Activated CD4-positive, alpha-beta T cell treated with anti-CD3 and anti-CD28 coated beads, Interleukin-2, amount 10 ng/mL, durations not matched to agents 7 days and 5 days (primary cell): ENCODE data around the gene HOXA13. TPM values are rescaled to one million over a fixed set of nuclear protein-coding genes. Genes with fewer than 3 reads are reported as not detected.
A peak's percentile ranks its signal among the peaks of the same experiment; 100 is the strongest.

Experiments used
- CTCF ChIA-PET: fragments of 350-600 bp; sonication (Branson Sonifier 250); formaldehyde crosslinking; loops from one replicate; lab custom pipeline; 2021; ENCODE audit warnings: antibody characterized with exemption; lab: Charles Lee
- POLR2A ChIA-PET: fragments of 350-600 bp; sonication (Branson Sonifier 250); formaldehyde crosslinking; loops from one replicate; lab custom pipeline; 2021; ENCODE audit warnings: antibody characterized with exemption; lab: Charles Lee
- DNase-seq: peaks from one replicate; pipeline ENCODE4 v3.0.0-alpha.2; 2020
- H3K27ac Mint-ChIP-seq: one replicate; pipeline ENCODE4 v1.8.0; 2021; ENCODE audit warnings: mild to moderate bottlenecking, moderate library complexity, mixed read lengths
- H3K27me3 Mint-ChIP-seq: one replicate; pipeline ENCODE4 v1.8.0; 2021; ENCODE audit warnings: mixed read lengths
- H3K36me3 Mint-ChIP-seq: one replicate; pipeline ENCODE4 v1.8.0; 2021; ENCODE audit warnings: low read depth, mixed read lengths
- H3K4me1 Mint-ChIP-seq: one replicate; pipeline ENCODE4 v1.8.0; 2021; ENCODE audit warnings: mixed read lengths
- H3K4me3 Mint-ChIP-seq: one replicate; pipeline ENCODE4 v1.8.0; 2021; ENCODE audit warnings: mild to moderate bottlenecking, moderate library complexity, mixed read lengths
- H3K9me3 Mint-ChIP-seq: one replicate; pipeline ENCODE4 v1.8.0; 2021; ENCODE audit warnings: mixed read lengths
- total RNA-seq, 2 experiments: library from RNA; stranded (reverse); gene quantifications; one replicate each; pipeline ENCODE4 v1.2.3, GENCODE V29; 2021

HOXA13 gene
- total RNA-seq, 2 experiments from 2014 or later, result not detected

GRCh38 chr7:27191833-27192545 is 7.9 kb downstream of the HOXA13 start:
- Mint-ChIP-seq H3K9me3 (no peaks in the 10 kb centered on the region), H3K4me3 (no peak overlapping the region), H3K36me3 (peaks cover 7% of the 10 kb centered on the region), H3K27ac (no peak overlapping the region), H3K27me3 (peaks cover 88% of the 10 kb centered on the region), H3K4me1 (peaks cover 29% of the 10 kb centered on the region)
- no peak for DNase-seq
- ChIA-PET POLR2A (no interaction called here), CTCF (interaction anchor here (0.6 to 2.3 kb wide), 4 partner anchors 12 to 152 kb away, joined by 3 to 8 read pairs (median 3); no protein-coding TSS in a partner anchor)

- POLR2A ChIA-PET, result no interaction called here
- peaks cover 29% of the 10 kb centered on the region for H3K4me1 Mint-ChIP-seq
- no peak for DNase-seq
Observed at GRCh38 chr7:27191161-27191731, 8.6 kb downstream of the HOXA13 start.

GRCh38 chr7:27189997-27190748 is 9.7 kb downstream of the HOXA13 start:
- Mint-ChIP-seq H3K9me3 (no peaks in the 10 kb centered on the region), H3K36me3 (peaks cover 8% of the 10 kb centered on the region), H3K4me3 (no peak overlapping the region), H3K27me3 (peaks cover 90% of the 10 kb centered on the region), H3K27ac (peak overlapping the region; percentile 19), H3K4me1 (peaks cover 37% of the 10 kb centered on the region)
- DNase-seq, result no peak
- ChIA-PET POLR2A (no interaction called here), CTCF (interaction anchor here (1.3 to 1.6 kb wide), 4 partner anchors 10 to 33 kb away, joined by 3 to 7 read pairs (median 6); partner anchors contain the start of genes HOXA7 and HOXA9)

More at GRCh38 chr7:27191161-27191731, 8.6 kb downstream of the HOXA13 start:
- H3K4me3 Mint-ChIP-seq, result no peak overlapping the region
- H3K27ac Mint-ChIP-seq, result no peak overlapping the region
- H3K27me3 Mint-ChIP-seq, result peaks cover 87% of the 10 kb centered on the region
- no peaks in the 10 kb centered on the region for H3K9me3 Mint-ChIP-seq
- CTCF ChIA-PET, result interaction anchor here (1.3 to 2.3 kb wide), 3 partner anchors 25 to 34 kb away, joined by 6 to 8 read pairs (median 6); partner anchors contain the start of genes HOXA7 and HOXA9
- peaks cover 7% of the 10 kb centered on the region for H3K36me3 Mint-ChIP-seq

- H3K27ac Mint-ChIP-seq, result peak overlapping the region; percentile 19
- CTCF ChIA-PET, result interaction anchor here (0.7 to 1.6 kb wide), 5 partner anchors 9 to 32 kb away, joined by 3 to 7 read pairs (median 3); partner anchors contain the start of gene HOXA7
- H3K27me3 Mint-ChIP-seq, result peaks cover 89% of the 10 kb centered on the region
- POLR2A ChIA-PET, result no interaction called here
- H3K4me1 Mint-ChIP-seq, result peaks cover 43% of the 10 kb centered on the region
- H3K9me3 Mint-ChIP-seq, result no peaks in the 10 kb centered on the region
- peaks cover 11% of the 10 kb centered on the region for H3K36me3 Mint-ChIP-seq
- no peak overlapping the region for H3K4me3 Mint-ChIP-seq
- DNase-seq, result no peak
Observed at GRCh38 chr7:27189295-27189996, 10.4 kb downstream of the HOXA13 start.

GRCh38 chr7:27188386-27189294 is 11.3 kb downstream of the HOXA13 start:
- no peaks in the 10 kb centered on the region for H3K9me3 Mint-ChIP-seq
- DNase-seq, result peak; percentile 48
- peak overlapping the region; percentile 59 for H3K4me3 Mint-ChIP-seq
- ChIA-PET POLR2A (no interaction called here), CTCF (interaction anchor here (0.7 to 1.7 kb wide), 4 partner anchors 9 to 28 kb away, joined by 3 to 7 read pairs (median 4); partner anchors contain the start of gene HOXA13)
- H3K27me3 Mint-ChIP-seq, result peaks cover 87% of the 10 kb centered on the region
- peak overlapping the region; percentile 71 for H3K27ac Mint-ChIP-seq
- peaks cover 11% of the 10 kb centered on the region for H3K36me3 Mint-ChIP-seq
- peaks cover 43% of the 10 kb centered on the region for H3K4me1 Mint-ChIP-seq

GRCh38 chr7:27187475-27188385 is 12.2 kb downstream of the HOXA13 start:
- ChIA-PET CTCF (interaction anchor here (1.1 to 4.0 kb wide), 6 partner anchors 8 to 42 kb away, joined by 3 to 18 read pairs (median 6); partner anchors contain the start of gene HOXA13), POLR2A (no interaction called here)
- no peak for DNase-seq
- peak overlapping the region; percentile 59 for H3K4me3 Mint-ChIP-seq
- H3K36me3 Mint-ChIP-seq, result peaks cover 11% of the 10 kb centered on the region
- H3K9me3 Mint-ChIP-seq, result no peaks in the 10 kb centered on the region
- peaks cover 43% of the 10 kb centered on the region for H3K4me1 Mint-ChIP-seq
- H3K27me3 Mint-ChIP-seq, result peaks cover 84% of the 10 kb centered on the region
- H3K27ac Mint-ChIP-seq, result peak overlapping the region; percentile 71

GRCh38 chr7:27186668-27187474 is 13.0 kb downstream of the HOXA13 start:
- no peak overlapping the region for H3K27ac Mint-ChIP-seq
- ChIA-PET CTCF (interaction anchor here (0.5 to 4.0 kb wide), 10 partner anchors 9 to 776 kb away, joined by 3 to 18 read pairs (median 4); partner anchors contain the start of gene HOXA13), POLR2A (interaction anchor here (0.6 kb wide), 1 partner anchor 9 kb away, joined by 3 read pairs; no protein-coding TSS in a partner anchor)
- H3K27me3 Mint-ChIP-seq, result peaks cover 82% of the 10 kb centered on the region
- no peak for DNase-seq
- peaks cover 11% of the 10 kb centered on the region for H3K36me3 Mint-ChIP-seq
- no peaks in the 10 kb centered on the region for H3K9me3 Mint-ChIP-seq
- H3K4me1 Mint-ChIP-seq, result peaks cover 42% of the 10 kb centered on the region
- H3K4me3 Mint-ChIP-seq, result no peak overlapping the region

GRCh38 chr7:27185854-27186667 is 13.8 kb downstream of the HOXA13 start:
- peaks cover 40% of the 10 kb centered on the region for H3K4me1 Mint-ChIP-seq
- peak overlapping the region; percentile 63 for H3K27ac Mint-ChIP-seq
- H3K27me3 Mint-ChIP-seq, result peaks cover 81% of the 10 kb centered on the region
- no peaks in the 10 kb centered on the region for H3K9me3 Mint-ChIP-seq
- POLR2A ChIA-PET, result interaction anchor here (0.6 kb wide), 1 partner anchor 10 kb away, joined by 3 read pairs; no protein-coding TSS in a partner anchor
- no peak for DNase-seq
- CTCF ChIA-PET, result interaction anchor here (0.5 to 4.0 kb wide), 9 partner anchors 9 to 777 kb away, joined by 3 to 18 read pairs (median 3); no protein-coding TSS in a partner anchor
- peaks cover 11% of the 10 kb centered on the region for H3K36me3 Mint-ChIP-seq
- peak overlapping the region; percentile 50 for H3K4me3 Mint-ChIP-seq
